Endothelial cell of umbilical vein (primary cell): ENCODE data around the gene DIAPH3.

ENCODE experiments used
- CTCF ChIP-seq, 2 donors: IDR thresholded peaks; 1 replicate in 1 of 2; 2 replicates in 1 of 2; pipeline ENCODE4 v1.5.1; 2011; ENCODE audit warnings: low read length in 2 of 2, mild to moderate bottlenecking in 2 of 2, moderate library complexity in 2 of 2, control low read depth in 1 of 2, inconsistent platforms in 1 of 2, low read depth in 1 of 2; ENCODE audit not compliant: insufficient read depth in 1 of 2; ENCODE audit errors: extremely low read depth in 1 of 2
- EZH2 ChIP-seq: IDR thresholded peaks from 2 replicates; pipeline ENCODE4 v1.6.1; 2012; ENCODE audit warnings: borderline replicate concordance, low read depth, mild to moderate bottlenecking, moderate library complexity, low read length, inconsistent platforms; ENCODE audit not compliant: severe bottlenecking
- MYC ChIP-seq: IDR thresholded peaks from one replicate; pipeline ENCODE4 v1.6.1; 2011; ENCODE audit warnings: mild to moderate bottlenecking, low read depth, low read length
- POLR2A ChIP-seq: IDR thresholded peaks from 2 replicates; pipeline ENCODE4 v1.6.1; 2012; ENCODE audit warnings: low read depth, mild to moderate bottlenecking, control low read depth, low read length
- POLR2AphosphoS5 ChIP-seq: IDR thresholded peaks from 2 replicates; pipeline ENCODE4 v1.6.1; 2012; ENCODE audit warnings: low read depth, mild to moderate bottlenecking, control low read depth, low read length, moderate library complexity; ENCODE audit not compliant: insufficient read depth

- TF ChIP-seq CTCF (IDR thresholded peaks at IDR 0.05; ENCODE audit: extremely low read depth in 1 of 2, insufficient read depth in 1 of 2, low read depth in 1 of 2, low read length in 2 of 2) (no peak), EZH2 (no peak), POLR2A (no peak), MYC (no peak), POLR2AphosphoS5 (no peak)
Measured at GRCh38 chr13:59755632-59756290, 408.0 kb downstream of the DIAPH3 start.
